Measurements from ENCODE around the gene UNC119B.
"Not testable (repeated sequence)": the region's sequence is repeated elsewhere in the genome, so short reads cannot be mapped to it uniquely, and the experiment has no call there.

Gene UNC119B

DNA sequence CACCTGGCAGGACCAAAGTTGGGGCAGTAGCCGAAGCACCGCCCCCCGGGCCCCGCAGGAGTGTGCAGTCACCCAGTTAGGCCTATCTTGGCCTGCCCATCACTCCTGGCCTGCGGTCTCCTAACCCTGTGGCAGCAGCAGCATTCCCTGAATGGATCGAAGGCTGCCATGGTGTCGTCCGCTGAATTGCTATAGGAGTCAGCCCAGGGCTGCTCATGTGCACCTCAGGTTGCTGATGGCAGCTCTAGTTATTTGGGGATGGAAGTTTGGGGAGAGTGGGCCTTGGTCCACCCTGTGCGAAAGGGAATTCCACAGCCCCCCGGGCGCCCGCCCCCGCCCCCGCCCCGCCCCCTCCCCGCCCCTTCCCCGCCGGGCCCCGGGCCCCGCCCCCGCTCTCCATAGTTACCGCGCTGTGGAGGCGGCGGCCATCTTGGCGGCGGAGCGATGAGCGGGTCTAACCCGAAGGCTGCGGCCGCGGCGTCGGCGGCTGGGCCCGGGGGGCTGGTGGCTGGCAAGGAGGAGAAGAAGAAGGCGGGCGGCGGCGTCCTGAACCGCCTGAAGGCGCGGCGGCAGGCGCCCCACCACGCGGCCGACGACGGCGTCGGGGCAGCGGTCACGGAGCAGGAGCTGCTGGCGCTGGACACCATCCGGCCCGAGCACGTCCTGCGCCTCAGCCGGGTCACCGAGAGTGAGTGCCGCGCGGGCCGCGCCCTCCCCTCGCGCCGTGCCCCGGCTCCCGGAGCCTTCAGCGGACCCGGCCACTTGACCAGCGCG lies at the start of gene UNC119B:
UNC119B (plus strand) TSS at position 428 of the 774 bp plus-strand sequence; CDS start at position 445, 17 bp downstream.
- DNase-seq, result peak; percentile 82

DNA sequence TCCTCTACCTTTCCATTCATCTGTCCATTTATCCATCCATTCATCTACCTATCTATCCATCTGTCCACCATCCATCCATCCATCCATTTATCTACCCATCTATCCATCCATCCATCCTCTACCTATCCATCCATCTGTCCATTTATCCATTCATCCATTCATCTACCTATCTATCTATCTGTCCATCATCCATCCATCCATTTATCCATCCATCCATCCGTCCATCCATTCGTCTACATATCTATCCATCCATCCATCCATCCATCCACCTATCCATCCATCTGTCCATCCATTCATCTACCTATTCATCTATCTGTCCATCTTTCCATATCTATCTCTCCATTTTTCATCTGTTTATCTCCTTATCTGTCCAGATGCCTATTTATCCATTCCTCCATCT lies 48.8 kb upstream of the UNC119B start:
- no peak for DNase-seq

DNA sequence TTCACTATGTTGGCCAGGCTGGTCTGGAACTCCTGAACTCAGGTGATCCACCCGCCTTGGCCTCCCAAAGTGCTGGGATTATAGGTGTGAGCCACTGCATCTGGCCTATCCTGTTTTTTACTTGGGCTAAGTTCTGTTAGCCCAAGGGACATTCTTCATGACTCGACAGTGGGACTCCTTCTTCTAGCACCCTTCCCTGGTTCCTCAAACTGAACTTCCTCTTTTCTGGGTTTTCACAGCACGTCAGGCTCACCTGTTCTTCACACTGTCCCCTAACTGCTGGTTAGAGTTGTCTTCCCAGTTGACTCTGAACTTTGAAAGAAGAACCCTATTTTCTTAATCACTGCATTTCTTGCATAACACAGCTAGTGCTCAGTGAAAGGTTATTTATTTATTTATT lies 47.4 kb upstream of the UNC119B start:
- no peak for DNase-seq

DNA sequence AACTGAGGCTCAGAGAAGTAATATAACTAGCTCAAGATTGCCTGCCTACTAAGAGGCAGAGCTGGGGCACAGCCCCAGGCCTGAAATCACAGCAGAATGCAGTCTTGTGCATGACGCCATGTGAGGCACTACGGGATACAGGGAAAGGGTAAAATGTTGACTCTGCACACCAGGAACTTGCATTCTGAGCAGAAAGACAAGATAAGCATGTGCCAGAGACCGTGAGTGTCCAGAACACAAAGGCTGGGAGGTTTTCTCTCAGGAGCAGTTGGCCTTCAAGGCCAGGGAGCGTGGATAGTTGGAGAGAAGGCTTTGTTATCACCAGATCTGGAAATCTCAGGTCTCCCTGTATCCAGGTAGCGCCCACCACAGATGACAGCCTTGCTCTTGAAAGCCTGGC lies 46.5 kb upstream of the UNC119B start:
- no peak for DNase-seq

DNA sequence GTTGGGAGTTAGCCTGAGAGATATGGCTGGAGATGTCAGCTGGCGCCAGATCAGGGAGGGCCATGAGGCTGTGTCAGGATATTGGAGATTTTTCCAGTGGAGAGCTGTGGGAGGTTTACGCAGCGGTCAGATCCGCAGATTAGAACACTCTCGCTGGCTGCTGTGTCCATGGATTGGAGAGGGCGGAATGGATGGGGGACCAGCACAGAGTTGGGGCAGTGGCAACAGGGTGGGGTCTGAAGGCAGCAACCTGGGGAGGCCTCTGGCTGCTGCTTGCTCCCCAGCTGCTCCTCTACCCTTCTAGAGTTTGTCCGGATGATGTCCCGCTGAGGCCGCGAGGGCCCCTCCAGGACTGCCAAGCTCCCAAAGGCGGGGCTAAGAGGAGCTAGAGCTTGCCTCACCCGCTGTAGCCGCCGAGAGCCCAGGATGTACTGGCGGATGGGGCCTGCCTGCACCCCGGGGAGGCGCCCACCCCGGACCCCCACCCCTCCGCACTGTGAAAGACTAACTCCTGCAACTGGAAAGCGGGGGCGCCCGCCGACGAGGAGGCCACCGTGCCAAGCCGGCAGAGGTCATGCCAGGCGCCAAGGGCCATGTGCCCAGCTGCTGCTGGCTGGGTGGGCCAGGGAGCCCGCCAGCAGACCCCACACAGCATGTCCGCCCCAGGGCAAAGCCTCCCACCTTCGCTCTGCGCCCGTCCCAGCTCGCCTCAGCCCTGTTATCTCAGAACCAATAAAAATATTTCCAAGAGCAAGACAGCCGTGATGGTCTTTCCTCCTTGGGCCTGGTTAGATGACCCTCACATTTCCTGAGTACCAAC lies 43.5 kb upstream of the UNC119B start:
- DNase-seq, result no peak

DNA sequence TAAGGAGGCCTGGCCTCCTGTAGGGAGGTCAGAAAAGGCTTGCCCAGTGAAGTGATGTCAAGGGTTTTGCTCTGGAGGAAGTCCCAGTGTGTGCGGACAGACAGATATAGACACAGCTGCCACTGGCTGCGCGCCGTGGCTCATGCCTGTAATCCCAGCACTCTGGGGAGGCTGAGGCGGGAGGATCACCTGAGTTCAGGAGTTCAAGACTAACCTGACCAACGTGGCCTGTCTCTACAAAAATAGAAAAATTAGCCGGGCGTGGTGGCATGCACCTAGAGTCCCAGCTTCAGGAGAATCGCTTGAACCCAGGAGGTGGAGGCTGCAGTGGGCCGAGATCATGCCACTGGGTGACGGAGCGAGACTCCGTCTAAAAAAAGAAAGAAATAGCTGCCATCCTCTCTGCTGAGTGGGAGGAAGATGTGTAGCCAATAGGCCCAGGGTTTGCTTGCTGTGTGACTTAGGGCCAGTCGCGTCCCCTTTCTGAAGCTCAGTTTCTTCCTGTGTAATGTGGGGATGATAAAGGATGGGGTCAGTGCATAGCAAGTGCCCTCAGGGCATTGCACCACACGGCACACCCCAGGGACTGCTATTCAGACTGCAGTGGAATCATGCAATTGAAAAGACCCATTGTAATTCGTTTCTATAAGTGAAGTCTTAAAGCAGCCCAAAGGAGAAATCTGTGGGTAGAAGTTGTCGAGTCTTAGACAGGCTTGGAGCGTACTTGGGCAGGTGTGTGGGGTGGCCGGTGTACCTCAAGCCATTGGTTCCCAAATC lies 42.0 kb upstream of the UNC119B start:
- no peak for DNase-seq

DNA sequence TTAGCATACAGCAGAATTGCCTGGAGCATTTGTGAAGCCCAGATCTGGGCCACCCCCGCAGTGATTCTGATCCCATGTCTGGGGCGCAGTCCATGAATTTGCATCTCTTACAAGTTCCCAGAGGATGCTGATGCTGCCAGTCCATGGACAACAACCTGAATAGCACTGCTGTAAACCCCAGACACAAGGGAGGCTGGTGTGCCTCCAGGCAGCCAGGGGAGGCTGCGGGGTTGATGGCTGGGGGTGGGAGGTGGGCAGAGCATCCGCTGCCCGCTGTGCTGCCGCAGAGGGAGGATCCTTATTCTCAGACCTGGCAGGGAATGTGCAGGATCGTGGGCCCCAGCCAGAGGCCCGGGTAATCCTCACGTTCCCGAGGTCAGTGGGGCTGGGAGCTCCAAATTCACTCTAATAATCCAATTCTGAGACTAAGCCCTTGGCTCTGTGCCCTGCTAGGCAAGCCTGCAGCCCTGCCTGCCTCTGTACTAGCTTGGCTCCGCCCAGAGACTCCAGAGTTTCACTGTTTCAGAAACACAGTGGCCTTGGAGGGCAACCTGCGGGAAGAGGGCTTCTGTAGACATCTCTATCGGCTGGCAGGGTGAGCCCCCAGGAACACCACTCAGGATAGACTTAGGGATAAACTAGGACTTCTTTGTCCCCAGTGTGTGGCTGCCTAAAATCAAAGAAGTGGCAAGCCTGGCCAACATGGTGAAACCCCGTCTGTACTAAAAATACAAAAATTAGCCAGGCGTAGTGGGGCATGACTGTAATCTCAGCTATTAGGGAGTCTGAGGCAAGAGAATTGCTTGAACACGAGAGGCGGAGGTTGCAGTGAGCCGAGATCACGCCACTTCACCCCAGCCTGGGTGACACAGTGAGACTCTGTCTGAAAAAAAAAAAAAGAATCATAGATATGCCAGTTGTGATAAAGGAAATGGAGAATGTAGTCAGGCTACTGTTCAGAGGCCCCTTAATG lies 41.1 kb upstream of the UNC119B start:
- DNase-seq, result no peak

DNA sequence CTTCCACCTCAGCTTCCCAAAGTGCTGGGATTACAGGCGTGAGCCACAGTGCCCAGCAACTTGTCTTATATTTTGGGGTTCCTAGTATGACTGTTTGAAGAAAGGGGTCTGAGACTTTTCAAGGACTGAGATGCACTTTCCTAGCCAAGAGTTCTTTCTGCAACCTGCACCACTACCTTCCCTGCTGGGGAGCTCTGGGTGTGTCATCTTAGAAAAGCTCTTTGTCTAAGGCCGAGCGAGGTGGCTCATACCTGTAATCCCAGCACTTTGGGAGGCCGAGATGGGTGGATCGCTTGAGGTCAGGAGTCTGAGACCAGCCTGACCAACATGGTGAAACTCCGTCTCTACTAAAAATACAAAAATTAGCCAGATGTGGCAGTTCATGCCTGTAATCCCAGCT lies 40.0 kb upstream of the UNC119B start:
- not testable (repeated sequence) for DNase-seq

DNA sequence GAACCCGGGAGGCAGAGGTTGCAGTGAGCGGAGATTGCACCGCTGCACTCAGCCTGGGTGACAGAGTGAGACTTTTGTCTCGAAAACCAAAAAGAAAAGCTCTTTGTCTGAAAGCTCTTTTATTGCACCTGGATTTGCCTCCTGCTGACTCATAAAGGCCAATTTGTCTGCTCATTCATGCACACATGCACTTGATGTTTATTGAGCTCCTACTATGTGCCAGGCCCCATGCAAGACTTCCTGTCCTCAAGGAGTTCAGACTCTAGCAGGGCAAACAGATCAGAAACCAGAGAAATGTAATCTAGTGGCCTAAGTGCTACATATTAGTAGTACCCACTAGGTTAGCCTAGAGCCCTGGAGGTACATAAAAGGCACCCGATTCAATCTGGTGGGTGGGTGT lies 39.6 kb upstream of the UNC119B start:
- DNase-seq, result no peak

DNA sequence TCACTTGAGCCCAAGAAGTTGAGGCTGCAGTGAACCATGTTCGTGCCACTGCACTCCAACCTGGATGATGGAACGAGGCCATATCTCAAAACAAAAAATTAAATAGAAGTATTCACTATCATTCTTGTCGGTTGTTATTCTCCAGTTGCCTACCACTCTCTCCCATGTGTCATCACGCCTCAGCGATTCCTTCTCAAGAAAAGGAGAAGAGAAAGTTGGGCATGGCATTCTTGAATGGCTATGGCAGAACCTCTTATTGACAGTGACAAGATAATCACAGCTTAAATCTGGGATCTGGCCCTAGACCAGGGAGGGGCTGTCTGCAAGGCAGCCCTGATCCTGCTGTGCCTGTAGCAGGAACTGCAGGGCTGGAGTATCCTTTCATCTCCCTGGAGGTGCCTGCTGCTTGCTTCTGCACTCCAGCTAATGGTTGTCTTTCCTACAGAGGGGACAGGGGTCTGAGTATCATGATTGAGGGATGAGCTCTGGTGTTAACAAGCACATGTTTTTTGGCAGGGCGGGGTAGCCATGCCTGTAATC lies 36.1 kb upstream of the UNC119B start:
- DNase-seq, result no peak

DNA sequence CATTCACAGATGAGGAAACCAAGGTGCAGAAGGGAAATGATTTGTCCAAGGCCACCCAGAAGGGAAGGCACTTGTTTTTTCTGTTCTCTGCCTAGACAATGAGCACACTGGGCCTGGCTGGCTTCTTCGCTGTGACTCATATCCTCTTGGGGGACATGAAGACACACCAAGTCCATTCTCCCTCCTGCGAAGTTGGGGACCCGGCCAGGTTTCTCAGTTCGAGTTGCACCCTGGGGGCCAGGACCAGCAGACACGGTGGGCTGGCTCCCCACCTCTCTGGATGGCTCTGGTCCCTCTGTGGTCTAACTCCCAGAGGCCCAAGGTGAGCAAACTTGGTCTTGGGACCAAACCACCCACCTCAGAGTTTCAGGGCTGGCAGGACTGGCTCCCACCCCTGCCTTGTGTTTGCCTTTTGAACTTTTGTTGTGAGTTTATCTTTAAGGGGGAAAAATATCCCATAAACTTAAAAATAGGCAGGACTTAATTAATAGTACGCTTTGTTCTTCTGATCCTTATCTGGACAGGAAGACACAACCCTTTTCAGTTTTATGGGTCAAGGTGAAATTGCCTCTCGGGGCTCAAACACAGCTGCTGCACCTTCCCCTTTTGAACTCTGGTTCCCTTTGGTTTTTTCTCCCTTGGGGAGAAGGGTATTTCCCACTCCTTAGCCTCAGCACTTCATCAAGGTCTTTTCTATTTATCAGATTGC lies 32.3 kb upstream of the UNC119B start:
- DNase-seq, result no peak

DNA sequence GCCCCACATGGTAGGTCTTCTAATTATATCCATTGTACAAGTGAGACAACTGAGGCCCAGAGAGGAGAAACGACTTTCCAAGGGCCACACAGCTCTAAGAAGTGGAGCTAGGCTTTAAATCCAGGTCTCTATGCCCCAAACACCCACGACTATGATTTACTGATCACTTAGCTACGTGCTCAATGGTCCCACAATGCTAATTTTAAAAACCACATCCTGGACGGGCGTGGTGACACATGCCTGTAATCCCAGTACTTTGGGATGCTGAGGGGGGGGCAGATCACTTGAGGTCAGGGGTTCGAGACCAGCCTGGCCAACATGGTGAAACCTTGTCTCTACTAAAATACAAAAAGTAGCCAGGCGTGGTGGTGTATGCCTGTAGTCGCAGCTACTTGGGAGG lies 31.7 kb upstream of the UNC119B start:
- no peak for DNase-seq

DNA sequence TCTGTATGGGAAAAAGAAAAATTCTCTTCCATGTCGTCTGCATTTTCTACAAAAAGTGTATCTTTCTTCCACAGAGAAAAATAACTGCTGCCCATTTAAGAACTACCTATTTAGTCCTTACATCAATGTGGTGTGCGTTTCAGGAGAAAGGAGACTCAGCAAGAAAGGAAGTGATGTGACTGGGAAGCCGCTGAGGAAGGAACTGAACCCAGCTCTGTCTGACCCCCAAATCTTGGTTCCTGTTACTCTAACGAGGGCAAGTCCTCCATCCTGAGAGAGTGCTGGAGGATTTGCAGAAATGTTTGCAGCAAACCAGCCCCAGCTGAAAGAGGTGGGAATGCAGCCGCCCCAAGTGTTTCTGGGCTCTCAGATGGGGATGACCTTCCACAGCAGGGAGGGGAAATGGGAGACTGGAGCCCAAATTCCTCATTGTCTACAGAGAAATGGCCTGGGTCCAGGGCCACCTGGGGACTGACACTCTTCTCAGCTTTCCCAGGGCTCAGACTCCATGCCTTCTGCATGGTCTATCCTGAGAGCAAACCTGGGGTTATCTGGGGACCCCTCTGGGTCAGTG lies 30.0 kb upstream of the UNC119B start:
- no peak for DNase-seq

DNA sequence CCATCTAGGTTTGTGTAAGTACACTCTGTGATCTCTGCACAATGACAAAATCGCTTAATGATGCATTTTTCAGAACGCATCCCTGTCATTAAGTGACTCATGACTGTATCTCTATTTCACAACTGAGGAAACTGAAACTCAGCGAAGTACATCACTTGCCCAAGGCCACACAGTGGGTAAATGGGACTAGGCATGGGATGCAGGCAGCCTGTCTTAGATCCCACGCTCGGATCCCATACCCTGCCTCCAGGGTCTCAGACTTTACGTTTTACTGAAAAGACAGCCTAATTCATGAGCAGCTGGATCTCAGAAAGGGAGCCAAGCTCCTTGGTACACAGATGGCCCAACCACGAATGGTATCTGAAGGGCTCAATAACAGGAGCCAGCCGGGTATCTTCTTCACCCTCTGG lies 25.7 kb upstream of the UNC119B start:
- DNase-seq, result no peak

DNA sequence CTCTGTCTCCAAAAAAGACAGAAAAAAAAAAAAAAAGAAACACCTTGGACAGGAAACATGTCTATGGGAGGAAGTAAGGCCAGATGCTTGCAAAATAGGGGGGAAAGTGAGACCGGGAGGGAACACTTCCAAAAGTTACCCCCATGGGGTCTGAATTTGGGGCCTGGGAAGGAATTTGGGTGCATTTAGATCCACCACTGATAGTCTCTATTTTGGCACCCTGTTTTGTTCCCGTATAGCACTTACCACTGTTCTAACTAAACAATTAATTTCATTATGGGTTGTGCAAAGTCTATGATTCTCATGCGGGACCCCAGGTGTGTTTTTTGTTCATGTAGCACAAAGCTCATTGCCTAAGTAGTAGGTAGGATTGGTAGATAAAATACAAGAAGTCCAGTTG lies 24.7 kb upstream of the UNC119B start:
- no peak for DNase-seq

DNA sequence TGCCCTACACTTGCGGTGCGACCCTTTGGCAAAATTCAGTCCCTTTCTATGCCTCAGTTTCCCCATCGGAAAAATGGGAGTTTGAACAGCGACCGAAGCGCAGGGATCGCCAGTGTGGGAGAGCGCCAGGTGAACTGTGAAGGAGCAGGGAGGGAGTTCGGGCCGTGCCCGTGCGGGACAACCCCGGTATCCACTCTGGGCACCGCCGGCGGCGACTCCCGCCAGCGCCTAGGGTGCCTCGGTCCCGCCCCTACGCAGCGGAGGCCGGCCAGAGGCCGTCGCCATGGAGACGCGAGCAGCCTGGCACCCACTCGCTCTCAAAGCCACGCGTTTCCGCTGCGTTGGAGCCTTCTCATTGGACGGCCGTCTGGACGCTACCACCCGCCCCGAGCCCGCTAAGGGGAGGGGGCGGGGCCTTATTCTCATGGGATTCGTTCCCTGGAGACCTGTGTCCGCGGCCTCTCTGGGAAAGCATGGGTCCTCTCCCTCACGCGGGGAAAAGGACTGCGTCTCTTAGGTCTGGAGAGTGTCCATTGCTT lies 24.0 kb upstream of the UNC119B start:
- DNase-seq, result peak; percentile 97

DNA sequence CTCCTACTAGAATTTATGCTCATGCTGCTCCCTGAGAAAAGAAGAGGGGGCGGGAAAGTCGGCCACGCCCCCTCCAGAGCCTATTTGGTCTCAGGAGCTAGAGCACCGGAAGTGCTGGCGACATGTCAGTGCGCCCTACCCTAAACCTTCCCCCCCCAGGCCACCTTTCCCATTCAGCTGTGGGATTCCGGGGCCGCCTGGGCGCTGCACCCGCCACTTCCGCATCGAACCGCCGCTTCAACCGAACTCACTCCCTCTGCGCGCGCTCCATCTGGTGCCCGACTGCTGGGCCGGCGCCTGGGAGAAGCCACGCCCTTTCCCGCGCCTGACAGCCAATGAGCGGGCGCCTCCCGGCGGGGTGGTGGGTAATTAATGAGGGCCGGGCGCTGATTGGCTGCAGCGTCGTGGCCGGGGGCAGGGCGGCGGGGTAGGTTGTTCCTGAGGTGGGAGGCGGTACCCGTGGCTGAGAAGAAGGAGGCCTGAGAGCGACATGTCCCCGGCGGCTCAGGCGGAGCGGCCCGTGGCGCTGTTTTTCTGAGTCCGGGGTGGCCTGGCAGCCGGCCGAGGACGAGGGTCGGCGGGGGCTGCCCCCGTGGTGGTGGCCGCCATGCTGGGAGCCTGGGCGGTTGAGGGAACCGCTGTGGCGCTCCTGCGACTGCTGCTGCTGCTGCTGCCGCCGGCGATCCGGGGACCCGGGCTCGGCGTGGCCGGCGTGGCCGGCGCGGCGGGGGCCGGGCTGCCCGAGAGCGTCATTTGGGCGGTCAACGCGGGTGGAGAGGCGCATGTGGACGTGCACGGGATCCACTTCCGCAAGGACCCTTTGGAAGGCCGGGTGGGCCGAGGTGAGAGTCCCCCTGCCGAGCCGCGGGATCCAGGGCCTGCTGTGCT lies 23.3 kb upstream of the UNC119B start, which contains the start of gene MLEC:
MLEC (plus strand) TSS at position 460 of the 888 bp plus-strand sequence; CDS start at position 608, 148 bp downstream.
- peak; percentile 99 for DNase-seq

DNA sequence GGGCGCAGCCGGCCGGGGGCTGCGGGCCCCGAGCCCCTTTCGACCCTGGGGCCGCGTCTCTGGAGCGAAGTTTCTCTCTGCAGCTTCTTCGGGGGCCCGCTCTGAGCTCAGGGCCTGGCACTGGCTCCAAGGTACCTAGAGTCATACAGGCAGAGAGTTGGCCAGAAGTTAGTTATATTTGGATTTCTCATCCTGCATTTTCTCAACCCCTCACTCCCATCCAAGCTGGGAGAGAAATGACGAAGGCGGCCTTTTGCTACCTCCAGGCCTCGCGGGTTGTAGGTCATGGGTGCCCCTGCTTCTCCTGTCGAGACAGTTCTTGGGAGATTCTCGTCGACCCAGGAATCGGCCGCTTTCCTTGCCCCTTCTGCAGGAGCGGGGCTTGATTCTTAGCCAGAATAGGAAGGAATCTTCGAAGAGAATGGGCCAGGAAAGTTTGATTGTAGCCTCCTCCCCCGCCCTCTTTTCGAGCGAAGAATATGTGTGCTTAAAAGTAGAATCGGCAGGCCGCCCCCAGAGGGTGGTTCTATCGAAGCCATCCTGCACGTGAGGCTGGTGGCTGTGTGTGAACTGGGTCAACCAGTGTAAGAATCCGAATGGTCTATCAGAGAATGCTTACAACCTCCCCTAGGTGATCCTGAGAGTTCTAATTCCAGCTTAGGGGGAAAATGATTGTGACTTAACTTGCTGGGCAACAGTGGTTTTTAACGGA lies 22.5 kb upstream of the UNC119B start:
- DNase-seq, result peak; percentile 51

All from activated naive CD4-positive, alpha-beta T cell treated with anti-CD3 and anti-CD28 coated beads, Interleukin-2, amount 50 U/mL, for 16 hours (primary cell).